GM18951 (cell line): ENCODE measurements around the gene IGSF23.
"Not testable (repeated sequence)": the region's sequence is repeated elsewhere in the genome, so short reads cannot be mapped to it uniquely, and the experiment has no call there.

ENCODE experiments used
- POLR2A ChIP-seq: IDR thresholded peaks from 4 replicates; pipeline ENCODE4 v1.6.1; 2011; ENCODE audit warnings: mild to moderate bottlenecking; ENCODE audit not compliant: insufficient read length, insufficient read depth; ENCODE audit errors: extremely low read depth
- in situ Hi-C: fragments of 300-500 bp; cut with MboI; formaldehyde crosslinking; loops from one replicate; pipeline ENCODE4 v1.12.0; 2022; ENCODE audit warnings: low sequenced_read_pairs, mixed read lengths, inconsistent platforms; ENCODE audit not compliant: unreplicated experiment

IGSF23 gene

DNA sequence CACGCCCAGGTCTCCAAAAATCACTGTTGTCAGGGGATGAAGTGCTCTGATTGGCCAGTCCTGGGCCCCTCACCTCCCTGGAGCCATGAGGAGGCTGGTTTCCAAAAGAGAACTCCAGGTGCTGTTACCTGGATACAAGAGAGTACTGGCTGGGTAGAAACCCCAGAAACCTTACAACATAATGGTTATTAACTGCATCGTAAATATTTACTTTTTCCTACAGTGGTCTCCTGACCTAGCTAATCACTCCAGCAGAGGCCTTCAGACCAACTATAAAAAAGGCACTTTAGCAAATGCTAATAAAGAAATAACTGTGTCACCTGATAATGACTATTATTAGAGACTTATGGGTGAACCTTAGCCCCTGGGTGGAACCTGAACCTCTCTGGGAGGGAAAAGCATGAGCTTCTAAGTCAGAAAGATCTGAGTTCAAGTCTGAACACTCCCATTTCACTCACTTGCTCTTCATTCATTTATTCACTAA, 1.5 kb upstream of the IGSF23 start:
- in situ Hi-C loops: no loop called here
- no peak for TF ChIP-seq POLR2A

DNA sequence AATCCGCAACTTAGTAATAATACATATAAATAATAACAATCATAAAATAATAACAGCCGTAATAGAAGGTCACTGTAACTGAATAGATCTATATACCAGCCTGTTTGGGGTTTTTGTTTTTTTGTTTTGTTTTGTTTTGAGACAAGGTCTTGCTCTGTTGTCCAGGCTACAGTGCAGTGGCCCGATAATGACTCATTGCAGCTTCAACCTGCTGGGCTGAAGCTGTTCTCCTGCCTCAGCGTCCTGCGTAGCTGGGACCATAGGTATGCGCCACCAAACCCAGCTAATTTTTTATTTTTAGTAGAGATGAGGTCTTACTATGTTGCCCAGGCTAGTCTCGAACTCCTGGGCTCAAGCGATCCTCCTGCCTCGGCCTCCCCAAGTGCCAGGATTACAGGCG, 950 bp downstream of the IGSF23 start:
- in situ Hi-C loops: no loop called here
- no peak for TF ChIP-seq POLR2A

DNA sequence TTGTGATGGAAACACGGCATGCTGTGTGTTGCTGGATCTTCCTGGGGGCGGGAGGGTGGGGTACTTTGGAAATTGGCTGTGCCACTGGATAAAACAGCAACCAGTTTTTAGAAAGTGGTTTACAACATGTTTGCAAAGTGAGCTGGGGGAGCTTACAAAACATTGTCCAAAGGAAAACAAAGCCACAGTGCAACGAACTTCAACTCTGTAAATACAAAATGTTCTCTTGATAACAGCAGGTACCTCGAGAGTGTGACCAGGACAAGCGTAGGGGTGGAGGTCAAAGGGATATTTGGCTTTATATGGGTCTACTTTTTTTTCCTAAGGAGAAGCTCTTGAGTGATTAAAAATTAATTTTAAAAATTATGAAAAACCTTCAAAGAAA, 2.5 kb downstream of the IGSF23 start:
- TF ChIP-seq POLR2A: no peak
- in situ Hi-C loops: no loop called here

DNA sequence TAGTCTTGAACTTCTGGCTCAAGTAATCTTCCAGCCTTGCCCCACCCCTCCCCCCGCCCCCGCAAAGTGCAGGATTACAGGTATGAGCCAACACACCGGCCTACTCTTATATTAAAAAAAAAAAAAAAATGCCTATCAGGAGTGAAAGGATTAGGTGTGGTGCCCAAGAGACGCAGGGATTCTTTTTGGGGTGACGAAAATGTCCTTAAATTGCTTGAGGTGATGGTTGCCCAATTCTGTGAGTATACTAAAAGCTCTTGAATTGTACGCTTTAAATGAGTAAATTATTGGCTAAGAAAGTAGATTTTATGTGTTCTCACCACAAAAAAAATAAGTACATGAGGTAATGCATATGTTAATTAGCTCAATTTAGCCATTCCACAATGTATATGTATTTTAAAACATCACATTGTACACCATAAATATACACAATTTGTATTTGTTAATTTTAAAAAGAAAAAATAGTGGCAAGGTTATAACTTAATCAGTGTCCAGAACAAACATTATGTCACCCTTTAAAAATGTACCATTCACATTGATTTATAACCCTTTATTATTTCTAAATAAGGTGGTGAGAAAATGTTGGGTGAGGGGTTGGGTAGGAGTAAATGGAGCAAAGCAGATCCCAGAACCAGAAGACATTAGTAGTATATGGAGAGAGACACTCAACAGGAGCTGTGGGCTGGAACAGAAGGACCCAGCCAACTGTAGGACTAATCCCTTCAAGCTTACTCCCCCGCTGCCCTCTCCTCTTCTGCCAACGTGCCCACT, 3.9 kb downstream of the IGSF23 start:
- TF ChIP-seq POLR2A: no peak
- in situ Hi-C loops: no loop called here

DNA sequence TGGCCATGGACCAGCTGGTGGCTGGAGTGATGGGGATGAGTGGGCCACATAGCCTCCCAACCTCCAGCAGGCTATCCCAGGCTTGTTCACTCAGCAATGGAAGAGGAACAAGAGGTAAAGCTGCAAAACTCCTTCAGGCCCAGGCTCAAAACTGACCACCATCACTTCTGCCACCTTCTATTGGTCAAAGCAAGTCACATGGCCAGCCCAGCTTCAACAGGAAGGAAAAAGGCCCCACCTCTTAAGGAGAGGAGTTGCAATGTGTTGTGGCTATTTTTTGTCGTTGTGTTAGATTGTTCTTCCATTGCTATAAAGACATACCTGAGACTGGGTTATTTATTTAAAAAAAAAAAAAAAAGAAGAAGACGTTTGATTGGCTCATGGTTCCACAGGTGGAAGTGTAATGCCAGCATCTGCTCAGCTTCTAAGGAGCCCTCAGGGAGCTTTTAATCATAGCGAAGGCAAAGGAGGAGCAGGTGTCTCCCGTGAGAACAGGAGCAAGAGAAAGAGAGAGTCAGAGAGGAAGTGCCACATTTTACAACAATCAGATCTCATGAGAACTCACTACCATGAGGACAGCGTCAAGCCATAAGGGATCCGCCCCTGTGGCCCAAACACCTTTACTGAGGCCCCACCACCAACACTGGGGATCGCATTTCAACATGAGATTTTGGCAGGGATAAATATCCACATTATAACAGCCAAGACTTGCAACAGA, 5.4 kb downstream of the IGSF23 start:
- in situ Hi-C loops: no loop called here
- no peak for TF ChIP-seq POLR2A

DNA sequence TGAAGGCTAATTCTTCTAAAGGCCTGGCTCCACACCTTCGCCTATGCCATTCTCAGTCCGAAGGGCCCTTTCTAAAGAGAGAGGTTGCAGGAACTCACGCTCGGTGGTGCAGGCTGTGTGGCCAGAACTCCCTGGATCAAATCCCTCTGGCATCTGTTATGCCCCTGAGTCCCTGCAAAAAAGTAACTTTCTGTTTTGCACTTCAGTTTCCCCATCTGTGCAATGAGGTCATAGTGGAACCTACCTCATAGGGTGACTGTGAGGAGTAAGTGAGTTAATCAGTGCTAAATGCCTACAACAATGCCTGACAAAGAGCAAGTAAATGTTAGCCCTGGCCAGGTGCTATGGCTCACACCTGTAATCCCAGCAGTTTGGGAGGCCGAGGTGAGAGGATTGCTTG, 7.3 kb downstream of the IGSF23 start:
- TF ChIP-seq POLR2A: no peak
- in situ Hi-C loops: no loop called here

DNA sequence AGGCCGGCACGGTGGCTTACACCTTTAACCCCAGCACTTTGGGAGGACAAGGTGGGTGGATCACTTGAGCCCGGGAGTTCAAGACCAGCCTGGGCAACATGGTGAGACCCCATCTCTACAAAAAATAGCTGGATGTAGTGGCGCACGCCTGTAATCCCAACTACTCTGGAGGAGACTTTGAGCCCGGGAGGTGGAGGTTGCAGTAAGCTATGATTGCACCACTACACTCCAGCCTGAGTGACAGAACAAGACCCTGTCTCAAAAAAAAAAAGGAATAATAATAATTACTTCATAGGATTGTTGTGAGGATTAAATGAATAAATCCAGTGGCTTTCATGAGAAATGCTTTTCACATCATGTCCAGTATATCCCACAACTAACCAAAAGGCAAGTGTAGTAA, 8.0 kb downstream of the IGSF23 start:
- in situ Hi-C loops: no loop called here
- TF ChIP-seq POLR2A: no peak

DNA sequence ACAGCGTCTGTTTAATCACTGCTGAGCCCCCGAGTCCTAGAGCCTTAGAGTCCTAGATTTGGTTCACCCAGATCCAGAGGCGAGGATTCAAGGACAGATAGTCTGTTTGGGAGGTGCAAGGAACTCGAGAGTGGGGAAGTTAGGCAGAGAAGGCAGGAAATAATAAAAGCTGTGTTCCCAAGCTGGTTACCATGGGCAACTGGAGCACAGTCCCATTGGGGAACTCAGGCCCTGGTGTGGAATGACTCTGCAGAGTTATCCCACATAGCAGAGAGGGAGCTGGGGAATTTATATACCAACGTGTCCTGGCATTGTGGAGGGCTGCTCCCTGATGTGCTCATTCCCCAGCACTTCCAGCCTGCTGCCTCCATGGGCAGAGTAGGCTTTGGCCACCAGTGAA, 9.7 kb downstream of the IGSF23 start:
- TF ChIP-seq POLR2A: no peak

DNA sequence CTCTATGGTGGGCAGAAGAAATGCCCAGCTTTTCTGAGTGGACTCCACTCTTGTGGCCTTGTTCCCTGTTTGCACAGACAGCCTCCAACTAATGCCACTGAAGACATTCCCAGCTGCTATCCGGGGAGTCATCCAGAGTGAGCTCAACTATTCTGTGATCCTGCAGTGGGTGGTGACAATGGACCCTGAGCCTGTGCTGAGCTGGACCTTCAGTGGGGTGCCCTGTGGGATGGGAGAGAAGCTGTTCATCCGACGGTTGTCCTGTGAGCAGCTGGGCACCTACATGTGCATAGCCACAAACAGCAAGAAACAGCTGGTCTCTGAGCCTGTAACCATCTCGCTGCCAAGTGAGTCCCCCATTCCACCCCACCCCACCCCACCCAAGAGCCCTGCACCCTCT, 10.3 kb downstream of the IGSF23 start:
- no peak for TF ChIP-seq POLR2A

More for the DNA sequence above, 9.7 kb downstream of the IGSF23 start:
- in situ Hi-C loops: no loop called here

DNA sequence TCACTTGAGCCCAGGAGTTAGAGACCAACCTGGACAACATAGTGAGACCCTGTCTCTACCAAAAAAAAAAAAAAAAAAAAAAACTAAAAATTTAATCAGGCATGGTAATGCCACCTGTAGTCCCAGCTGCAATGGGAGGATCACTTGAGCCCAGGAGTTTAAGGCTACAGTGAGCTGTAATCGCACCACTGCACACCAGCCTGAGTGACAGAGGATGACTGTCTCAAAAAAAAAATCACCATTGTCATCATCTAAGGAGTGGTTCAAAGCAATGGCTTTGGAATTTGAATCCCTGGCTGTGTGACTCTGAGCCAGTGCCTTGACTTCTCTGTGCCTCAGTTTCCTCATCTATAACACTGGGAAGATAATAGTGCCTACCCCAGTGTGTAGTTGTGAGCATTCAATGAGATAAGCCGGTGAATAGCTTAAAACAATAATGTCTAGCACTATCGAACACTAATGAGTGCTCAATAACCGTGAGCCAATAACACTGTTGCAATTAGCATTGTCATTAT, 11.5 kb downstream of the IGSF23 start:
- in situ Hi-C loops: no loop called here
- TF ChIP-seq POLR2A: no peak

More for the DNA sequence above, 10.3 kb downstream of the IGSF23 start:
- in situ Hi-C loops: no loop called here

DNA sequence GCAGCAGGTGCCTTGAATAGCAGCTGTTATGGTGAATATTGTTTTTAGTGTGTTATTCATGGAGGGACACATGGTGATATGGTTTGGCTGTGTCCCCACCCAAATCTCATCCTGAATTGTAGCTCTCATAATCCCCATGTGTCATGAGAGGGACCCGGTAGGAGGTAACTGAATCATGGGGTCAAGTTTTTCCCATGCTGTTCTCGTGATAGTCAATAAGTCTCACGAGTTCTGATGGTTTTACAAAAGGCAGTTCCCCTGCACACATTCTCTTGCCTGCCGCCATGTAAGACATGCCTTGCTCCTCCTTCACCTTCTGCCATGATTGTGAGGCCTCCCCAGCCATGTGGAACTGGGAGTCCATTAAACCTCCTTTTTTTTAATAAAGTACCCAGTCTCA, 12.3 kb downstream of the IGSF23 start:
- in situ Hi-C loops: not testable (repeated sequence)

DNA sequence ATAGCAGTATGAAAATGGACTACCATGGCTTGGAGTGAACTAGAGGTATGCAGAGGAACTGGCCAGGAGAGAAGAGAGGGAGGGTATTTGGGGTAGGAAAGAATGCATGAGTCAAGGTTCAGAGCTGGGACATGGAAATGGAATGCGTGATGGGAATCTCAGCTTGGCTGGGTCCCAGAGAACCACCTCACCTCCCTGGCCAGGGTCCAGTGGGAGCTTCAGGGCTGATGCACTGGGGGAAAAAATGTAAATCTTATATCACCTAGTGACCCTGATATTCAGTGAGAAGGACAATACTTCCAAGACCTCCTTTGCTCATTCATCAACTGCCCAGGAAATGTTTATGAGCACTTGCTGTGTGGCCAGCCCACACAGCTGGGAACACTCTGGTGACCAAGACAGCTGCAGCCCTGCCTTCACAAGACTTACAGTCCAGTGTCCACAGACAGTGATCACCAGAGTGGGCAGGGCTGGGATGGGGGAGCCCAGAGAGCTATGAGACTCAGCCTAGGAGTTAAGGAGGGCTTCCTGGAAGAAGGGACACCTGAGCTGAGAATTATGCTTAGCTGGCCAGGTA, 12.8 kb downstream of the IGSF23 start:
- TF ChIP-seq POLR2A: no peak
- in situ Hi-C loops: no loop called here

DNA sequence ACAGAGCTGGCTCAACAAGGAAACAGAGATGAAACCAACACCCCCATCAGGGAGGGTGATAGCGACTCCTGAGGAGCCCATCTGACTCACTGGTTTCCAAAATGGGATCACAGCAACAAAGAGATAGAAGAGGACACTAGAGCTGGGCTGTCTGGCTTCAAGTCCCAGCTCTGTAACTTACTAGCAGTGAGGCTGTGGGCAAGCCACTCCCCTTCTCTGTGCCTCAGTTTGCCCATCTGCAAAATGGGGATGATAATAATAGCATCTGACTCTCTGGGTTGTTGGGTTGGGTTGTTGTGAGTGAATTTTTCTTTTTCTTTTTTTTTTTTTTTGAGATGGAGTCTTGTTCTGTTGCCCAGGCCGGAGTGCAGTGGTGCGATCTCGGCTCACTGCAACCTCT, 14.3 kb downstream of the IGSF23 start:
- in situ Hi-C loops: no loop called here
- no peak for TF ChIP-seq POLR2A

DNA sequence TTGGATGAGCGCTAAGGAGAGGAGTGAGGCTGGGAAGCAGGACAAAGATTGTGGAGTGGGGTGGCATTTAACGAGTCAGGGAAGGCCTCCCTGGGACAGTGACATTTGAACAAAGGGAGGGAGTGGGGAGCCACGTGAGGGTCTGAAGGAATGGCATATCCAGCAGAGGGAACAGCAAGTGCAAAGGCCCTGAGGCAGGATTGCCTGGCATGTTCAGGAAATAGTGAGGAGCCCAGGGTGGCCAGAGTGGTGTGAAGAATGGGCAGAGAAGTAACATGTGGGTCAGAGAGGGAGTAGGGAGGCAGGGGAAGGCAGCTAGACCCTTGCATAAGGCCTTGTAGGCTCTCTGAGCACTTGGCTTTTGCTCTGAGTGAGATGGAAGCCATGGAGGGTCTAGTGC, 15.4 kb downstream of the IGSF23 start:
- in situ Hi-C loops: no loop called here
- no peak for TF ChIP-seq POLR2A

DNA sequence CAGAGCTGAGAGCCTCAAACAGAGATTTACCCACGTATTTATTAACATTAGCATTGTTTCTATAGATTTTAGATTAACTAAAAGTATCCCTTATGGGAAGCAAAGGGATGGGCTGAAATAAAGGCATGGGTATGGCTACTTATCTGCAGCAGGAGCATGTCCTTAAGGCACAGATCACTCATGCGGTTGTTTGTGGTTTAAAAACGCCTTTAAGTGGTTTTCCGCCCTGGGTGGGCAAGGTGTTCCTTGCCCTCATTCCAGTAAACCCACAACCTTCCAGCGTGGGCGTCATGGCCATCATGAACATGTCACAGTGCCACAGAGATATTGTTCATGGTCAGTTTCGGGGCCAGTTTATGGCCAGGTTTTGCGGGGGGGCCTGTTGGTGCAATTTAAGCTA, 18.2 kb downstream of the IGSF23 start:
- in situ Hi-C loops: not testable (repeated sequence)

DNA sequence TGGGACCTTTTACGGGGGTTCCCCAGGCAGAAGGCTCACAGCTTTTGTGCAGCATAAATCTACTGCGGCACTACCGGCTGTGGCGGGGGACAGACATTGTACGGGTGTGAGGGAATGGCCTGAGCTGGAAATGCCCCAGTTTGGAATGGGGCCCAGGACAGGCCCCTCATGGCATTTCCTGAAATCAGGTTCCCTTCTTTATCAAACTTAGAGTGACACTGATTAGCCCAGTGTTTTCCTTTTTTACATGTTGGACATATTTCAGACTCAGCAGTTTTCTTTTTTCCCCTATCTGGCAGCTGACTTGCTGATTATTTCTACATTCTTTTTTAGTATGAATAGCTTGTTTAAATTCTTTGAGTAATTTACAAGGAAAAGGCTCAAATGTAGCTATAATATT, 20.7 kb downstream of the IGSF23 start:
- in situ Hi-C loops: not testable (repeated sequence)
